GM19455 (cell line): ENCODE measurements around the gene LAMA2.

Experiments
- ATAC-seq: cut with Tn5 transposase; IDR thresholded peaks from one replicate; pipeline ENCODE4 v1.9.1; 2021; ENCODE audit not compliant: unreplicated experiment

The LAMA2 gene

GRCh38 chr6:129208415-129209034 is 325.6 kb downstream of the LAMA2 start:
- no peak for ATAC-seq

GRCh38 chr6:129209355-129209754 is 326.4 kb downstream of the LAMA2 start:
- ATAC-seq: no peak

- no peak for ATAC-seq
These were observed 327.7 kb downstream of the LAMA2 start for GRCh38 chr6:129210684-129211083.

GRCh38 chr6:129211626-129212025 is 328.7 kb downstream of the LAMA2 start:
- ATAC-seq: no peak

- no peak for ATAC-seq
These were observed 329.1 kb downstream of the LAMA2 start for GRCh38 chr6:129212081-129212480.

- ATAC-seq: no peak
These were observed 332.3 kb downstream of the LAMA2 start for GRCh38 chr6:129215246-129215645.

- ATAC-seq: no peak
These were observed 333.1 kb downstream of the LAMA2 start for GRCh38 chr6:129215916-129216520.

- no peak for ATAC-seq
These were observed 334.8 kb downstream of the LAMA2 start for GRCh38 chr6:129217701-129218100.

GRCh38 chr6:129233458-129234134 is 350.7 kb downstream of the LAMA2 start:
- no peak for ATAC-seq

GRCh38 chr6:129235167-129236000 is 352.4 kb downstream of the LAMA2 start:
- ATAC-seq: no peak

- ATAC-seq: peak; percentile 71
These were observed 353.1 kb downstream of the LAMA2 start for GRCh38 chr6:129236001-129236517.

GRCh38 chr6:129238991-129239390 is 356.1 kb downstream of the LAMA2 start:
- no peak for ATAC-seq

GRCh38 chr6:129239825-129240491 is 357.0 kb downstream of the LAMA2 start:
- ATAC-seq: no peak

- no peak for ATAC-seq
These were observed 357.5 kb downstream of the LAMA2 start for GRCh38 chr6:129240492-129240853.

- no peak for ATAC-seq
These were observed 359.6 kb downstream of the LAMA2 start for GRCh38 chr6:129242546-129242945.

GRCh38 chr6:129243377-129243776 is 360.4 kb downstream of the LAMA2 start:
- ATAC-seq: no peak

- ATAC-seq: no peak
These were observed 366.0 kb downstream of the LAMA2 start for GRCh38 chr6:129248946-129249345.

- ATAC-seq: peak; percentile 81
These were observed 368.9 kb downstream of the LAMA2 start for GRCh38 chr6:129251669-129252376.

GRCh38 chr6:129252377-129253071 is 369.6 kb downstream of the LAMA2 start:
- ATAC-seq: no peak

GRCh38 chr6:129253242-129253641 is 370.3 kb downstream of the LAMA2 start:
- no peak for ATAC-seq
